HCT116 (cell line): ENCODE data around the gene BOLL. TPM values are rescaled to one million over a fixed set of nuclear protein-coding genes. Genes with fewer than 3 reads are reported as not detected.

Source experiments
- ATAC-seq: fragments of 200-7000 bp; cut with Tn5 transposase; 2 replicates; pipeline ENCODE4 v1.9.1; 2020; ENCODE audit warnings: mild to moderate bottlenecking, moderate library complexity
- BruUV-seq: library from RNA; stranded (reverse); fragments of 400-500 nt; replicated peaks from 2 replicates; lab custom pipeline; 2021; lab: Mats Ljungman, UMichigan
- CTCF ChIA-PET: fragments of 300-600 bp; sonication (Branson Sonifier 250); formaldehyde crosslinking; loops from one replicate; lab custom pipeline; 2021; ENCODE audit warnings: antibody characterized with exemption; lab: Charles Lee
- POLR2A ChIA-PET: fragments of 300-600, 350-600 bp; sonication (Branson Sonifier 250); formaldehyde crosslinking; loops from one replicate; lab custom pipeline; 2021; ENCODE audit warnings: antibody characterized with exemption; lab: Charles Lee
- RAD21 ChIA-PET, 2 experiments: fragments of 300-600 bp; sonication (Branson Sonifier 250); formaldehyde crosslinking; loops; one replicate each; lab custom pipeline; 2023; ENCODE audit warnings: low total read pairs in 2 of 2; ENCODE audit not compliant: uncharacterized antibody in 2 of 2, unreplicated experiment in 2 of 2, low non-redundant PET in 1 of 2; lab: Charles Lee
- DNase-seq: peaks from one replicate; pipeline ENCODE4 v3.0.0-alpha.2; 2010; ENCODE audit warnings: low read depth, low spot score
- H2AFZ ChIP-seq: fragments of 200-600 bp; shearing (Covaris generic), sonication (generic); 2 replicates; pipeline ENCODE4 v1.6.1; 2017; ENCODE audit warnings: low read depth, mixed run types, mixed read lengths, antibody characterized with exemption, low read length; ENCODE audit not compliant: poor library complexity, severe bottlenecking
- H3K27ac ChIP-seq: 2 replicates; pipeline ENCODE4 v1.5.1; 2012; ENCODE audit warnings: low read depth, low read length
- H3K27me3 ChIP-seq: fragments of 200-600 bp; sonication (generic); 2 replicates; pipeline ENCODE4 v1.6.1; 2016; ENCODE audit warnings: mixed run types, low read length, mixed read lengths; ENCODE audit not compliant: insufficient read depth
- H3K36me3 ChIP-seq, 2 experiments: fragments of 200-500 bp in 1 of 2; fragments of 200-600 bp in 1 of 2; sonication (Bioruptor generic) in 1 of 2; sonication (generic) in 1 of 2; 2 replicates each; pipeline versions ENCODE4 v1.5.1 to v1.6.1; 2014 to 2016; ENCODE audit warnings: low read length in 2 of 2, inconsistent platforms in 1 of 2, mixed read lengths in 1 of 2, mixed run types in 1 of 2; ENCODE audit not compliant: insufficient read depth in 2 of 2, control insufficient read depth in 1 of 2
- H3K4me1 ChIP-seq, 2 experiments: fragments of 200-600 bp in 1 of 2; sonication (generic) in 1 of 2; 2 replicates each; pipeline versions ENCODE4 v1.5.1 to v1.6.1; 2012 to 2017; ENCODE audit warnings: low read length in 2 of 2, inconsistent platforms in 1 of 2, mild to moderate bottlenecking in 1 of 2, mixed read lengths in 1 of 2, mixed run types in 1 of 2, moderate library complexity in 1 of 2; ENCODE audit not compliant: insufficient read depth in 2 of 2, control insufficient read depth in 1 of 2
- H3K4me2 ChIP-seq: fragments of 200-600 bp; sonication (generic); 2 replicates; pipeline ENCODE4 v1.6.1; 2017; ENCODE audit warnings: mixed run types, low read length, mixed read lengths
- H3K4me3 ChIP-seq, 2 experiments: fragments of 200-600 bp in 1 of 2; sonication (generic) in 1 of 2; replicated peaks in 1 of 2; 2 replicates each; pipeline ENCODE4 v1.5.1; 2011 to 2016; ENCODE audit warnings: low read length in 2 of 2, control low read depth in 1 of 2, low read depth in 1 of 2, mild to moderate bottlenecking in 1 of 2, mixed read lengths in 1 of 2, mixed run types in 1 of 2
- H3K79me2 ChIP-seq: fragments of 200-600 bp; sonication (generic); 2 replicates; pipeline ENCODE4 v1.6.1; 2017; ENCODE audit warnings: mild to moderate bottlenecking, mixed run types, low read length, moderate library complexity, mixed read lengths; ENCODE audit not compliant: insufficient read depth
- H3K9ac ChIP-seq: fragments of 200-600 bp; sonication (generic); 2 replicates; pipeline ENCODE4 v1.6.1; 2016; ENCODE audit warnings: low read length, mixed read lengths
- H3K9me2 ChIP-seq: fragments of 200-600 bp; sonication (generic), shearing (Covaris generic); 2 replicates; pipeline ENCODE4 v1.6.1; 2017; ENCODE audit warnings: mixed run types, mild to moderate bottlenecking, moderate library complexity; ENCODE audit not compliant: insufficient read depth
- H3K9me3 ChIP-seq, 2 experiments: fragments of 200-500 bp in 1 of 2; fragments of 200-600 bp in 1 of 2; sonication (Bioruptor generic) in 1 of 2; sonication (generic) in 1 of 2; 2 replicates each; pipeline ENCODE4 v1.6.1; 2014 to 2017; ENCODE audit warnings: low read length in 2 of 2, mixed read lengths in 2 of 2, inconsistent platforms in 1 of 2, low read depth in 1 of 2, mild to moderate bottlenecking in 1 of 2, mixed run types in 1 of 2, moderate library complexity in 1 of 2; ENCODE audit not compliant: control insufficient read depth in 1 of 2, insufficient read depth in 1 of 2
- H4K20me1 ChIP-seq: fragments of 200-600 bp; sonication (generic), shearing (Covaris generic); 2 replicates; pipeline ENCODE4 v1.6.1; 2017; ENCODE audit warnings: mixed run types, mild to moderate bottlenecking, moderate library complexity; ENCODE audit not compliant: insufficient read depth
- EGR1 ChIP-seq: IDR thresholded peaks from 2 replicates; pipeline ENCODE4 v1.6.1; 2012; ENCODE audit warnings: low read depth
- EZH2 ChIP-seq: fragments of 200-600 bp; sonication (generic); IDR thresholded peaks from 2 replicates; pipeline ENCODE4 v1.6.1; 2017; ENCODE audit warnings: antibody characterized with exemption, mixed run types
- EZH2phosphoT487 ChIP-seq: fragments of 200-600 bp; IDR thresholded peaks from 2 replicates; pipeline ENCODE4 v1.6.1; 2018; ENCODE audit warnings: antibody characterized with exemption, borderline replicate concordance
- POLR2A ChIP-seq: IDR thresholded peaks from 2 replicates; pipeline ENCODE4 v1.7.0; 2011; ENCODE audit warnings: borderline replicate concordance; ENCODE audit not compliant: insufficient read depth, insufficient read length; ENCODE audit errors: extremely low read depth
- RAD21 ChIP-seq: IDR thresholded peaks from 2 replicates; pipeline ENCODE4 v1.6.1; 2012; ENCODE audit warnings: low read depth, mild to moderate bottlenecking
- SRF ChIP-seq: IDR thresholded peaks from 2 replicates; pipeline ENCODE4 v1.6.1; 2012; ENCODE audit warnings: low read depth
- TCF7L2 ChIP-seq: IDR thresholded peaks from 2 replicates; pipeline ENCODE4 v1.7.0; 2011; ENCODE audit warnings: borderline replicate concordance, inconsistent platforms; ENCODE audit not compliant: insufficient read depth, insufficient read length; ENCODE audit errors: extremely low read depth
- ZNF274 ChIP-seq: fragments of 200-500 bp; sonication (Bioruptor generic); IDR thresholded peaks from 2 replicates; pipeline ENCODE4 v1.6.1; 2014; ENCODE audit warnings: mild to moderate bottlenecking, low read depth, low read length, inconsistent platforms
- intact Hi-C: fragments of 100-400 bp; cut with micrococcal nuclease; formaldehyde crosslinking; loops from 2 replicates; pipeline ENCODE4 v1.10.0; 2022
- total RNA-seq: library from RNA; stranded (reverse); gene quantifications from one replicate; pipeline ENCODE4 v1.2.1, GENCODE V29; 2021; ENCODE audit not compliant: unreplicated experiment
- TF ChIP-seq, protein P1 (sequence below), 3 experiments: fragments of 200-600 bp in 1 of 3; sonication (generic) in 1 of 3; IDR thresholded peaks in 2 of 3; conservative IDR thresholded peaks in 1 of 3; 2 replicates each; pipeline ENCODE4 v1.5.1; 2012 to 2017; ENCODE audit warnings: low read depth in 2 of 3, low read length in 2 of 3, antibody characterized with exemption in 1 of 3, borderline replicate concordance in 1 of 3, control low read depth in 1 of 3, mild to moderate bottlenecking in 1 of 3, mixed read lengths in 1 of 3, mixed run types in 1 of 3, moderate library complexity in 1 of 3; ENCODE audit not compliant: insufficient read depth in 1 of 3
- TF ChIP-seq, protein P2 (sequence below): IDR thresholded peaks from 2 replicates; pipeline ENCODE4 v1.6.1; 2011; ENCODE audit warnings: mild to moderate bottlenecking, low read length, moderate library complexity; ENCODE audit not compliant: insufficient replicate concordance; ENCODE audit errors: extremely low read depth
- TF ChIP-seq, protein P3 (sequence below): IDR thresholded peaks from 2 replicates; pipeline ENCODE4 v1.6.1; 2012

The BOLL gene
- total RNA-seq, 1 experiment from 2014 or later: not detected

DNA sequence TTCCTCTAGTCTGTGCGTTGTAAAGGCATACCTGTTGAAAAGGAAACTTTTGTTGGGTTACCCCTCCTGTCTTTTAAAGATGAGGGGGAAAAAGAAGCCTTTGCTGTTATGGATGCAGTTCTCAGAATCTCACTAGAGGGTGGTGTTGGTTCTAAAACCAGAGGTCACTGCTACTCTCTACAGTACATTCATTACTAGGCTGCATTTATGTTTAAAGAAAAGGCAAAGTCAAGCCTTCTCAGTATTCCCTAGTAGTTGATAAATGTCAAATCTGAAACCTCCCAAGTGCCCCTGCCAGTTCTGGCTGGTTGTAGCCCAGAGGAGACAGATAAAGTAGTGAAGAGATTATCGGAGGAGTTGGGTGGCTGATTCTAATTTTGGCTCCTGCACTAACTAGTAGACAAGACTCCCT, 17.9 kb upstream of the BOLL start:
- peak; percentile 45 for DNase-seq
- intact Hi-C loops: loop anchor here (1.0 kb wide), 3 partner anchors 251 to 493 kb away; no protein-coding TSS in a partner anchor
- RAD21 ChIA-PET: no interaction called here
- Histone ChIP-seq H3K27me3 (peaks cover 37% of the 10 kb centered on the region; the same call in 1 of the 2 replicates), H3K27ac (no peak overlapping the region), H2AFZ (no peak overlapping the region), H3K79me2 (no peaks in the 10 kb centered on the region), H4K20me1 (no peaks in the 10 kb centered on the region), H3K36me3 (no peaks in the 10 kb centered on the region), H3K4me2 (no peak overlapping the region), H3K9me2 (no peaks in the 10 kb centered on the region), H3K9ac (no peak overlapping the region), H3K4me1 (peaks cover 0 to 5% of the 10 kb centered on the region in 2 experiments; a peak in 1 of 4 replicates), H3K4me3 (no peak overlapping the region), H3K9me3 (no peaks in the 10 kb centered on the region)
- TF ChIP-seq RAD21: peak; percentile 84
- no peak for TF ChIP-seq EZH2phosphoT487
- TF ChIP-seq, protein P1, sequence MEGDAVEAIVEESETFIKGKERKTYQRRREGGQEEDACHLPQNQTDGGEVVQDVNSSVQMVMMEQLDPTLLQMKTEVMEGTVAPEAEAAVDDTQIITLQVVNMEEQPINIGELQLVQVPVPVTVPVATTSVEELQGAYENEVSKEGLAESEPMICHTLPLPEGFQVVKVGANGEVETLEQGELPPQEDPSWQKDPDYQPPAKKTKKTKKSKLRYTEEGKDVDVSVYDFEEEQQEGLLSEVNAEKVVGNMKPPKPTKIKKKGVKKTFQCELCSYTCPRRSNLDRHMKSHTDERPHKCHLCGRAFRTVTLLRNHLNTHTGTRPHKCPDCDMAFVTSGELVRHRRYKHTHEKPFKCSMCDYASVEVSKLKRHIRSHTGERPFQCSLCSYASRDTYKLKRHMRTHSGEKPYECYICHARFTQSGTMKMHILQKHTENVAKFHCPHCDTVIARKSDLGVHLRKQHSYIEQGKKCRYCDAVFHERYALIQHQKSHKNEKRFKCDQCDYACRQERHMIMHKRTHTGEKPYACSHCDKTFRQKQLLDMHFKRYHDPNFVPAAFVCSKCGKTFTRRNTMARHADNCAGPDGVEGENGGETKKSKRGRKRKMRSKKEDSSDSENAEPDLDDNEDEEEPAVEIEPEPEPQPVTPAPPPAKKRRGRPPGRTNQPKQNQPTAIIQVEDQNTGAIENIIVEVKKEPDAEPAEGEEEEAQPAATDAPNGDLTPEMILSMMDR (IDR thresholded peaks at IDR 0.05 in 2 of 3, conservative IDR thresholded peaks at IDR 0.05 in 1 of 3; ENCODE audit: borderline replicate concordance in 1 of 3, insufficient read depth in 1 of 3, low read depth in 2 of 3, low read length in 2 of 3): peak; percentile 63 to 76 (median 64)
- ATAC-seq: peak; percentile 60
- POLR2A ChIA-PET: no interaction called here
- BruUV-seq: no TSS peak
- CTCF ChIA-PET: no interaction called here

DNA sequence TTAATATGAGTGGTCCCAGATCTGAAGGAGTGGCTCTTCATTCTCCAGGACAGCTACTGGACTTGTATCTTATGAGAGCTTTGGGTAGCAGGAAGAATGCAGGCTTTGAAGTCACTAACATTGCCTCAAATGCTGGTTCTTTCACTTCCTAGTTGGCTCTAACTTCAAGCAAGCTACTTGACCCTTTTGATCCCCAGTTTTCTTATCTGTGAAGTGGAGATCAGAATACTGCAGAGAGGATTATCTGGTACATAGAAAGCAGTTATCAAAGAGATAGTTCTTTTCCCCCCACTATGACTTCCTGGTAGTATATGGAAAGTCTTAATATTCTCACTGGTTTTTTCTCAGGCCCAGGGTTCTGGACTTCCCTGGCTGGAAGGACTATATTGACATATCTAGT, 15.9 kb upstream of the BOLL start:
- ChIA-PET POLR2A (no interaction called here), CTCF (interaction anchor here (1.0 kb wide), 1 partner anchor 12 kb away, joined by 3 read pairs; no protein-coding TSS in a partner anchor), RAD21 (no interaction called here)
- Histone ChIP-seq H4K20me1 (no peaks in the 10 kb centered on the region), H3K9ac (no peak overlapping the region), H3K4me1 (peaks cover 0 to 5% of the 10 kb centered on the region in 2 experiments; a peak in 1 of 4 replicates), H3K9me2 (no peaks in the 10 kb centered on the region), H3K4me3 (no peak overlapping the region), H3K36me3 (no peaks in the 10 kb centered on the region), H3K4me2 (no peak overlapping the region), H3K79me2 (no peaks in the 10 kb centered on the region), H2AFZ (no peak overlapping the region), H3K9me3 (no peaks in the 10 kb centered on the region), H3K27ac (no peak overlapping the region), H3K27me3 (peaks cover 26% of the 10 kb centered on the region; the same call in 1 of the 2 replicates)
- ATAC-seq (no peak), DNase-seq (no peak)
- intact Hi-C loops: no loop called here
- BruUV-seq: no TSS peak
- no peak for TF ChIP-seq POLR2A
- no peak for TF ChIP-seq EGR1
- TF ChIP-seq ZNF274: no peak
- TF ChIP-seq, protein P2, sequence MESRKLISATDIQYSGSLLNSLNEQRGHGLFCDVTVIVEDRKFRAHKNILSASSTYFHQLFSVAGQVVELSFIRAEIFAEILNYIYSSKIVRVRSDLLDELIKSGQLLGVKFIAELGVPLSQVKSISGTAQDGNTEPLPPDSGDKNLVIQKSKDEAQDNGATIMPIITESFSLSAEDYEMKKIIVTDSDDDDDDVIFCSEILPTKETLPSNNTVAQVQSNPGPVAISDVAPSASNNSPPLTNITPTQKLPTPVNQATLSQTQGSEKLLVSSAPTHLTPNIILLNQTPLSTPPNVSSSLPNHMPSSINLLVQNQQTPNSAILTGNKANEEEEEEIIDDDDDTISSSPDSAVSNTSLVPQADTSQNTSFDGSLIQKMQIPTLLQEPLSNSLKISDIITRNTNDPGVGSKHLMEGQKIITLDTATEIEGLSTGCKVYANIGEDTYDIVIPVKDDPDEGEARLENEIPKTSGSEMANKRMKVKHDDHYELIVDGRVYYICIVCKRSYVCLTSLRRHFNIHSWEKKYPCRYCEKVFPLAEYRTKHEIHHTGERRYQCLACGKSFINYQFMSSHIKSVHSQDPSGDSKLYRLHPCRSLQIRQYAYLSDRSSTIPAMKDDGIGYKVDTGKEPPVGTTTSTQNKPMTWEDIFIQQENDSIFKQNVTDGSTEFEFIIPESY: no peak
- TF ChIP-seq, protein P3, sequence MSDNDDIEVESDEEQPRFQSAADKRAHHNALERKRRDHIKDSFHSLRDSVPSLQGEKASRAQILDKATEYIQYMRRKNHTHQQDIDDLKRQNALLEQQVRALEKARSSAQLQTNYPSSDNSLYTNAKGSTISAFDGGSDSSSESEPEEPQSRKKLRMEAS: no peak
- no peak for TF ChIP-seq RAD21
- no peak for TF ChIP-seq SRF
- TF ChIP-seq EZH2: no peak
- no peak for TF ChIP-seq TCF7L2
- no peak for TF ChIP-seq EZH2phosphoT487
